Measurements from ENCODE around the gene TANGO6. TPM values are rescaled to one million over a fixed set of nuclear protein-coding genes. Genes with fewer than 3 reads are reported as not detected.

Gene TANGO6
- total and polyA plus RNA-seq, 2 of the 8 experiments (the other 6 are each of a cell fraction or from before 2014, with no cell fraction given): 5.0 to 19.5 TPM

DNA sequence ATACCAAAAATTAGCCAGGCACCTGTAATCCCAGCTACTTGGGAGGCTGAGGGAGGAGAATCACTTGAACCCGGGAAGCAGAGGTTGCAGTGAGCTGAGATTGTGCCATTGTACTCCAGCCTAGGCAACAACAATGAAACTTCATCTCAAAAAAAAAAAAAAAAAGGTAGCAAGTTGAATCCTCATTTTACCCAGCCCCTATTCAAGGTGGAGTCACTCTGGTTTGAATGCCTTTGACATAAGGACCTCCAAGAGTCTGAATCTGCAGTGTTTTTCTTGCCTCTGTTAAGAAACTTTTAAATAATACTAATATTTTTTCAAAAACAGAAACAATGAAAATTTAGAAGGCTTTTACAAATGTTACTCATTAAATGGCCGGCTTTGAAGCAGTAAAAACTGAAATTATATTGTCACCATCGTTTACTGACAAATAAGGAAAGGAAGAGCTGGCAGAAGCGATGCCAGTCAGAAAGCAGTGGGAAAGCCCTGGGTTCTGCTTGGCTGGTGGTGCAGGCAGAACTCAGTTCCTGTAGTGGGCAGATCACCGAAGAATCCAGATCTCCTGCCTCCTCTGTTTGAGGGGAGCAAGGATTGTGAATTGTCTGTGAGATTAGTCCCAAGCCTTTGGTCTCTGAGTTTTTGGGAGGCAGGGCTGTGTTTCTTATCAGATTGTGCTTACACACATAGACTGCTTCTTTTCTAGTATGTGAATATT lies 162.5 kb downstream of the TANGO6 start:
- no peak overlapping the region for H2AK5ac ChIP-seq (ENCODE audit: low read depth, low read length)
- no peak overlapping the region for H3K23ac ChIP-seq (ENCODE audit: insufficient read length)
- ChIA-PET POLR2A (ENCODE audit: partially characterized antibody) (no interaction called here), CTCF (ENCODE audit: partially characterized antibody) (no interaction called here)
- H4K91ac ChIP-seq (replicated peaks; ENCODE audit: insufficient read length, low read length): no peak overlapping the region
- no peak overlapping the region for H2BK120ac ChIP-seq (replicated peaks; ENCODE audit: low read depth, low read length)
- H3K9me3 ChIP-seq (ENCODE audit: insufficient read depth in 2 of 2, low read depth in 1 of 2, low read length in 1 of 2): peaks cover 23 to 26% of the 10 kb centered on the region in 2 experiments
- no peak overlapping the region for H3K4ac ChIP-seq (replicated peaks; ENCODE audit: insufficient read length, low read depth, low read length)
- H3K56ac ChIP-seq (replicated peaks; ENCODE audit: insufficient read length, low read depth, low read length): no peak overlapping the region
- H3K4me3 ChIP-seq (ENCODE audit: extremely low read depth in 1 of 4, insufficient read depth in 2 of 4, low read depth in 3 of 4, low read length in 4 of 4): no peak overlapping the region
- no peak overlapping the region for H2BK15ac ChIP-seq (ENCODE audit: low read length)
- no peak overlapping the region for H3K27ac ChIP-seq (ENCODE audit: low read depth, low read length)
- no peak overlapping the region for H2BK12ac ChIP-seq (ENCODE audit: low read depth, low read length)
- no peaks in the 10 kb centered on the region for H4K20me1 ChIP-seq (replicated peaks in 1 of 2; ENCODE audit: control insufficient read depth in 1 of 2, insufficient read depth in 2 of 2, low read length in 2 of 2)
- H2BK5ac ChIP-seq (ENCODE audit: low read depth, low read length): no peak overlapping the region
- FAIRE-seq: no peak
- H3K79me2 ChIP-seq (ENCODE audit: control insufficient read depth in 1 of 2, insufficient read depth in 2 of 2, low read length in 2 of 2): no peaks in the 10 kb centered on the region
- H3K23me2 ChIP-seq (ENCODE audit: low read depth, low read length): no peaks in the 10 kb centered on the region
- no peaks in the 10 kb centered on the region for H3K27me3 ChIP-seq (replicated peaks in 1 of 4; ENCODE audit: control insufficient read depth in 3 of 4, extremely low read depth in 1 of 4, insufficient read depth in 3 of 4, low read length in 3 of 4)
- no peak overlapping the region for H3K9ac ChIP-seq (replicated peaks in 1 of 4; ENCODE audit: extremely low read depth in 1 of 4, low read depth in 3 of 4, low read length in 3 of 4)
- no peak overlapping the region for H2BK20ac ChIP-seq (ENCODE audit: low read length)
- WGBS, 2 experiments (ENCODE audit: extremely low coverage in 1 of 2, insufficient coverage in 1 of 2, insufficient read length in 1 of 2, insufficient replicate concordance in 2 of 2, low coverage in 1 of 2, low lambda C conversion rate in 2 of 2, missing lambda C conversion rate in 1 of 2): 87% methylated on average over 5 of the region's 5 CpGs; no CpG with 5 or more reads in 1 of the 2 experiments
- H3K14ac ChIP-seq (ENCODE audit: insufficient read length): no peak overlapping the region
- no peak overlapping the region for H4K8ac ChIP-seq (ENCODE audit: extremely low read depth, insufficient read depth, low read length)
- no peaks in the 10 kb centered on the region for H3K4me1 ChIP-seq (replicated peaks in 1 of 4; ENCODE audit: control insufficient read depth in 3 of 4, insufficient read depth in 4 of 4, low read length in 3 of 4)
- H2AFZ ChIP-seq (ENCODE audit: low read length): no peak overlapping the region
- no peak overlapping the region for H3K4me2 ChIP-seq (ENCODE audit: insufficient read depth in 1 of 2, low read depth in 2 of 2, low read length in 2 of 2)
- H4K5ac ChIP-seq (ENCODE audit: insufficient read length, low read depth, low read length): no peak overlapping the region
- no peak for DNase-seq (ENCODE audit: low read depth in 1 of 2, low spot score in 2 of 2)
- no peak overlapping the region for H3K18ac ChIP-seq (ENCODE audit: extremely low read depth, low read length)
- no peaks in the 10 kb centered on the region for H3K79me1 ChIP-seq (ENCODE audit: low read depth, low read length)
- peaks cover 0 to 3% (median 0%) of the 10 kb centered on the region in 4 experiments; a peak in 2 of 8 replicates for H3K36me3 ChIP-seq (ENCODE audit: control insufficient read depth in 2 of 4, insufficient read depth in 4 of 4, low read length in 3 of 4)
- TF ChIP-seq KDM1A (IDR thresholded peaks at IDR 0.05; ENCODE audit: borderline replicate concordance, low read length): no peak
- TF ChIP-seq, protein P1, sequence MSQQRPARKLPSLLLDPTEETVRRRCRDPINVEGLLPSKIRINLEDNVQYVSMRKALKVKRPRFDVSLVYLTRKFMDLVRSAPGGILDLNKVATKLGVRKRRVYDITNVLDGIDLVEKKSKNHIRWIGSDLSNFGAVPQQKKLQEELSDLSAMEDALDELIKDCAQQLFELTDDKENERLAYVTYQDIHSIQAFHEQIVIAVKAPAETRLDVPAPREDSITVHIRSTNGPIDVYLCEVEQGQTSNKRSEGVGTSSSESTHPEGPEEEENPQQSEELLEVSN (IDR thresholded peaks at IDR 0.05): no peak
- TF ChIP-seq SAP30 (IDR thresholded peaks at IDR 0.05; ENCODE audit: insufficient read depth, insufficient replicate concordance, low read length): no peak
- TF ChIP-seq TAF7 (optimal IDR thresholded peaks at IDR 0.05; ENCODE audit: borderline replicate concordance, low read depth, low read length): no peak
- TF ChIP-seq NANOG (IDR thresholded peaks at IDR 0.05; ENCODE audit: insufficient read depth, low read depth, low read length, poor library complexity, severe bottlenecking): no peak
- no peak for TF ChIP-seq POU5F1 (IDR thresholded peaks at IDR 0.05; ENCODE audit: low read depth, low read length)
- TF ChIP-seq, protein P2, sequence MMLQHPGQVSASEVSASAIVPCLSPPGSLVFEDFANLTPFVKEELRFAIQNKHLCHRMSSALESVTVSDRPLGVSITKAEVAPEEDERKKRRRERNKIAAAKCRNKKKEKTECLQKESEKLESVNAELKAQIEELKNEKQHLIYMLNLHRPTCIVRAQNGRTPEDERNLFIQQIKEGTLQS (IDR thresholded peaks at IDR 0.05; ENCODE audit: insufficient read depth, low read depth, low read length): no peak
- no peak for TF ChIP-seq MAX (IDR thresholded peaks at IDR 0.05)
- TF ChIP-seq TBP (IDR thresholded peaks at IDR 0.05; ENCODE audit: low read depth, low read length): no peak
